Measurements from ENCODE around the gene GNG10. TPM values are rescaled to one million over a fixed set of nuclear protein-coding genes. Genes with fewer than 3 reads are reported as not detected.
"Not testable (repeated sequence)": the region's sequence is repeated elsewhere in the genome, so short reads cannot be mapped to it uniquely, and the experiment has no call there.

The GNG10 gene
- 10 to 100 TPM; 17.2 to 24.7 TPM for total RNA-seq

DNA sequence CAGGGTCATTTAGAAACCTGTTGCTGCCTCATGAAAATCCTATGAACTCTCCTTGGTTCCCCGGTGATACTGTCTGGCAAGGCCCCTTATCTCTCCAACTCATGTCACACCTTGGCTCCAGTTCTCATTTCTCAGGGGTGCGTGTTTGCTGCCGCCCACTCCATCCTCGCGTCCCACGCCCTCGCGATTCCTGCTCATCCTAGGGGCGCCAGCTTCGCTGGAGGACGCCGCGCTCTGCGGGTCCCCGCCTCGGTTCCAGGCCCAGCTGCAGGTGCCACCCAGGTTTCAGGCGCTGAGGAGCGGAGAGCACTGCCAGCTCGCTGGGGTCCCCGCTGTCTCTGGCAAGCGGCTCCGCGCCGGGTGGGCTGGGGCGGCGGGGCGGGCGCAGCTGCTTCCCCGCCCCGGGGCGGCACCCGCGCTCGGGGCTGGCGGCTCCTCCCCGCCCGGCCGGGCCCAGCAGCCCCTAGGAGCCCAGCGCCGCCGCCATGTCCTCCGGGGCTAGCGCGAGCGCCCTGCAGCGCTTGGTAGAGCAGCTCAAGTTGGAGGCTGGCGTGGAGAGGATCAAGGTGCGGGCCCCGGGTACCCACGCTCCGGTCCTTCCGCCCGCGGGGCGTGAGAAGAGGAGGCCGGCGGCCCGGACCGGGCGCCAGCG lies at the start of gene GNG10:
Gene GNG10, plus strand, starts transcription at position 456 of the 652 bp plus-strand sequence. Its CDS starts 30 bp downstream, at position 486.
- peaks cover 6 to 10% of the 10 kb centered on the region in 2 donors for H3K36me3 Mint-ChIP-seq (ENCODE audit: insufficient read depth in 2 of 2)
- peak within 1 kb of the TSS; percentile 96 for H3K27ac Mint-ChIP-seq
- peak; percentile 81 for DNase-seq
- no peaks in the 10 kb centered on the region for H3K9me3 Mint-ChIP-seq
- H3K4me1 Mint-ChIP-seq (ENCODE audit: low read depth) = peaks cover 27% of the 10 kb centered on the region
- H3K27me3 Mint-ChIP-seq (ENCODE audit: low read depth) = peaks cover 5% of the 10 kb centered on the region
- H3K4me3 Mint-ChIP-seq = peak within 1 kb of the TSS; percentile 93 to 97
- ATAC-seq (replicated peaks in 1 of 2) = peak; percentile 92 to 96

DNA sequence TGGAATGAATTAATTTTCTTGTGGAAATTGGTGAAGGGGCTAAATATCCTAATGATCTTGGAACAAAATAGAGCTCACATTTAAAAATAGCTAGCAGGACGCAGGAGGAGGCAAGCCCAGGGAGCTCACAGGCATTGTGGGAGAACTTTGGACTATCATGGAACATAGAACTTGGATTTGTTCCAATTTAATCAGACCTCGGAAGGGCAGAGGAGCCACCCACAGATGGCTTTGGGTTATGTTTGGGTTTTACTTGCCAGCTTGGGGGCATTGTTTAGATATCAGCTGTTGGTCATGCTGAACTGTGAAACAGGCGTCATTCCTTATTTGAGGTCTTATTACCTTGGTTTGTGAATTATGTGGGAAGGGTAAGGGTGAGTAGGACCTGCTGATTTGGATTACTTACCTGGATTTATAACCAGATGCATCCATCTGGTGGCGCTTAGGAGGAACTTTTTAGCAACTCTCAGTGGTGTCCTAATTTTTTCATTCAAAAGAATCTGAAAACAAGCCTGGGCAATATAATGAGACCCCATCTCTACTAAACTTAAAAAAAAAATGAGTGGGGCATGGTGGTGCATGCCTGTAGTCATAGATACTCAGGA lies 47.9 kb upstream of the GNG10 start:
- Mint-ChIP-seq H3K4me3 (no peak overlapping the region), H3K27me3 (ENCODE audit: low read depth) (peaks cover 27% of the 10 kb centered on the region), H3K27ac (no peak overlapping the region), H3K36me3 (ENCODE audit: insufficient read depth in 2 of 2) (no peaks in the 10 kb centered on the region), H3K9me3 (no peaks in the 10 kb centered on the region), H3K4me1 (ENCODE audit: low read depth) (no peaks in the 10 kb centered on the region)
- ATAC-seq (replicated peaks in 1 of 2) = no peak
- DNase-seq = no peak

DNA sequence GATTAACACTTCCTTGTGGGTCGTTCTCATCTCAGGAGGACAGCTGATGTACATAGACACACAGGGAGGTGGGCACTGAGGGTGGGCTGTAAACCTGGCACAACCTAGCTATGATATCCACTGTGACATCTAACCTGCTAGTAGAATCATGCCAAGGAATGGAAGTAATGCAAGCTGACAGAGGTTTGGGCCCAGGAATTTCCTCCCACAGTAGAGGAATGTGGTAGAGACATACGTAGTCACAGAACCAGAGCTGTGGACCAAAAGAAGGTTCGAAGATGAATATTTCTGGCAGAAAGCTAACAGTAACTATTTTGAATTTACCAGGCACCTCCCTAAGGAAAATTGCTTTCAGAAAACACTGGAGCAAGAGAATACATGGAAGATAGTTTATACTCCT lies 45.5 kb upstream of the GNG10 start:
- ATAC-seq (replicated peaks in 1 of 2) (no peak), DNase-seq (no peak)
- H3K36me3 Mint-ChIP-seq (ENCODE audit: insufficient read depth in 2 of 2) = no peaks in the 10 kb centered on the region
- no peaks in the 10 kb centered on the region for H3K4me1 Mint-ChIP-seq (ENCODE audit: low read depth)
- no peak overlapping the region for H3K4me3 Mint-ChIP-seq
- H3K9me3 Mint-ChIP-seq = no peaks in the 10 kb centered on the region
- peaks cover 15% of the 10 kb centered on the region for H3K27me3 Mint-ChIP-seq (ENCODE audit: low read depth)
- H3K27ac Mint-ChIP-seq = no peak overlapping the region

DNA sequence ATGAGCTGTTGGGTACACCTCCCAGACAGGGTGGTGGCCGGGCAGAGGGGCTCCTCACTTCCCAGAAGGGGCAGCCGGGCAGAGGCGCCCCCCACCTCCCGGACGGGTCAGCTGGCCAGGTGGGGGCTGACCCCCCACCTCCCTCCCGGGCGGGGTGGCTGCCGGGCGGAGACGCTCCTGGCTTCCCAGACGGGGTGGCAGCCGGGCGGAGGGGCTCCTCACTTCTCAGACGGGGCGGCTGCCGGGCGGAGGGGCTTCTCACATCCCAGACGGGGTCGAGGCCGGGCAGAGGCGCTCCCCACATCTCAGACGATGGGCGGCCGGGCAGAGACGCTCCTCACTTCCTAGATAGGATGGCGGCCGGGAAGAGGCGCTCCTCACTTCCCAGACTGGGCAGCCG lies 44.1 kb upstream of the GNG10 start:
- H3K27me3 Mint-ChIP-seq (ENCODE audit: low read depth) = peaks cover 15% of the 10 kb centered on the region
- ATAC-seq (replicated peaks in 1 of 2); H3K4me3 Mint-ChIP-seq; H3K4me1 Mint-ChIP-seq (ENCODE audit: low read depth); H3K27ac Mint-ChIP-seq; DNase-seq; H3K36me3 Mint-ChIP-seq (ENCODE audit: insufficient read depth in 2 of 2); H3K9me3 Mint-ChIP-seq: not testable (repeated sequence)

DNA sequence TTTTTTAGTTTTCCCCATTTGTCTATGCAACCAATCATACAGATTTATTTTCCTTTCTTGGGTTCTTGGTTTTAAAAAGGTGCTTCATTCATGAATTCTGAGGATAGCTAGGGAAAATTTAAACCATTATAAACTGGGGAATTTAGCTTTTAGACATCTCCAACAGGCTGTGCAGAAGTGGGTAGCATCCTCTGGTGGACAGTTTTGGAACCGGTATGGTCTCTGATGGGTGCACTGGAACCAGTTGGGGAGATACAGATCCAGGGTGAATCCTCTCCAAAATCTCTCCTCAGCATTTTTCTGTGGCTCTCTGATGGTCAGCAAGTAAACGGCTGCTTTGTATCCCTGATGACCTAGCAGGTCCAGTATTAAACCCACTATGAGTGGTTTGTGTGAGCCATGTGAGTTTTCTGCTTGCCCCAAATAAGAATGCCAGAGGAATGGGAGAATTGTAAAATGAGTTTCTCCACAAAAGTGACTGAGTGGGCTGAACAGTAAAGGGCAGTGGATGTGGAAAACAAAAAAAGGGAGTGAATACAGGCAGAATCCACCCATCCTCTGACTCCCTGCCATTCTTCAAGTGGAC lies 39.4 kb upstream of the GNG10 start:
- ATAC-seq (replicated peaks in 1 of 2) (peak; percentile 56 to 77), DNase-seq (peak; percentile 21 to 23)
- Mint-ChIP-seq H3K27ac (no peak overlapping the region), H3K9me3 (no peaks in the 10 kb centered on the region), H3K36me3 (ENCODE audit: insufficient read depth in 2 of 2) (no peaks in the 10 kb centered on the region), H3K4me1 (ENCODE audit: low read depth) (no peaks in the 10 kb centered on the region), H3K4me3 (no peak overlapping the region), H3K27me3 (ENCODE audit: low read depth) (peaks cover 9% of the 10 kb centered on the region)

DNA sequence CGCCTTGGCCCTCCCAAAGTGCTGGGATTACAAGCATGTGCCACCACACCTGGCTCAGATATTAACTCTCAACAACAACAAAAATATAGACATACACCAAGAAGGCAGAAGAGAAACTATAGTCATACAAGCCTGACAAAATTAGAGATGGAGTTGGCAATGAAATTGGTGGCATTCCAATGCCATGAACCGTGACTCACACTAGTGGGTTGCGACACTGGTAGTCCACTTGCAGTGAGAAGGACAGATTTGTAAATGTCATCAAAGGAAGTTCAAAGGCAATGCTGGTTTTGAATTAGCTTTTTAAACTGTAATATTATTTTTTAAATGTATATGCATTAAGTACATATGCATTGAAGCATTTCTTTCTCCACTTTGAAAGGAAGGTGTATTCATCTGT lies 38.8 kb upstream of the GNG10 start:
- Mint-ChIP-seq H3K4me1 (ENCODE audit: low read depth) (no peaks in the 10 kb centered on the region), H3K36me3 (ENCODE audit: insufficient read depth in 2 of 2) (no peaks in the 10 kb centered on the region), H3K9me3 (no peaks in the 10 kb centered on the region), H3K27ac (no peak overlapping the region), H3K27me3 (ENCODE audit: low read depth) (peaks cover 9% of the 10 kb centered on the region), H3K4me3 (no peak overlapping the region)
- DNase-seq = no peak
- ATAC-seq (replicated peaks in 1 of 2) = no peak

DNA sequence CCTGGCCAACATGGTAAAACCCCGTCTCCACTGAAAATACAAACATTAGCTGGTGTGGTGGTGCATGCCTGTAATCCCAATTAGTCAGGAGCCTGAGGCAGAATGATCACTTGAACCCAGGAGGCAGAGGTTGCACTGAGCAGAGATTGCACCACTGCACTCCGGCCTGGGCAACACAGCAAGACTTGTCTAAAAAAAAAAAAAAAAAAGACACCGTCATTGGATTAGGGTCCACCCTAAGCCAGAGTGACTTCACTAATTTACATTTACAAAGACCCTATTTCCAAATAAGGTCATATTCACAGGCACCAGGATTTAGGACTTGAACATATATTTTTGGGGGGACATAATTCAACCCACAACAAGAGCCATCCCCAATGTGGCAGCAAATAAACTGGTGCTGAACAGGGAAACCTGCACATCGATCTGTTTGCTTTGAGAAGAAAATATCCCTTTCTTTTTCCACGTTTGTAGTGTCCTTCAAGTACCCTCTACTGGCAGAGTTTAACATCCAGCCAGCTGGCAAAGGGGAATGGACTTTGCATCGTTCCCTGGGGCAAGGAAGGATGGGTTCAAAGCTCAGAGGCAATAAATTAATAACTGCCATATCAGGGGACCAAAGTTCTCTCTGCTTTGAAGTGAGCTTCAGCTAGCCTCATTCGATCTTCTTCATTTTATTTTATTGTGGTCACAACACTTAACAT lies 34.0 kb upstream of the GNG10 start:
- Mint-ChIP-seq H3K27ac (no peak overlapping the region), H3K27me3 (ENCODE audit: low read depth) (peaks cover 9% of the 10 kb centered on the region), H3K9me3 (no peaks in the 10 kb centered on the region), H3K36me3 (ENCODE audit: insufficient read depth in 2 of 2) (no peaks in the 10 kb centered on the region), H3K4me1 (ENCODE audit: low read depth) (peaks cover 13% of the 10 kb centered on the region), H3K4me3 (no peak overlapping the region)
- ATAC-seq (replicated peaks in 1 of 2) (no peak), DNase-seq (no peak)

DNA sequence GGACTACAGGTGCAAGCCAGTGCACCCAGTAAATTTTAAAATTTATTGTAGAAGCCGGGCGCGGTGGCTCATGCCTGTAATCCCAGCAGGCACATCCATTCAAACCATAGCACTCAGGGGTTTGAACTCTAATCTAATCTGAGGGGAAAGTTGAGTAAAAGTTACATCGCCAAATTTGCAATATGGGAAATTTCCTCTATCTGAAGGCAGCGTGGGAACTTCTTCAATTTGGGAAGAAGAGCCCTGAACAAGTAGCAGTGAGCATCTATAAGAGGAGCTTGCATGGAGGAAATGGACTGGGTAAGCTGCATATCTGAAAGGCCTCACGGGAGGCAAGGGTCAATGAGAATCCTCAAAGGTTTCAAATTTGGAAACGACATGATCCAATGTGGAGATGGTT lies 33.0 kb upstream of the GNG10 start:
- ATAC-seq (replicated peaks in 1 of 2) = no peak
- no peak overlapping the region for H3K4me3 Mint-ChIP-seq
- H3K27ac Mint-ChIP-seq = no peak overlapping the region
- H3K9me3 Mint-ChIP-seq = no peaks in the 10 kb centered on the region
- H3K36me3 Mint-ChIP-seq (ENCODE audit: insufficient read depth in 2 of 2) = peaks cover 0 to 3% of the 10 kb centered on the region in 2 donors
- peaks cover under 1% of the 10 kb centered on the region for H3K27me3 Mint-ChIP-seq (ENCODE audit: low read depth)
- no peak for DNase-seq
- peaks cover 23% of the 10 kb centered on the region for H3K4me1 Mint-ChIP-seq (ENCODE audit: low read depth)

DNA sequence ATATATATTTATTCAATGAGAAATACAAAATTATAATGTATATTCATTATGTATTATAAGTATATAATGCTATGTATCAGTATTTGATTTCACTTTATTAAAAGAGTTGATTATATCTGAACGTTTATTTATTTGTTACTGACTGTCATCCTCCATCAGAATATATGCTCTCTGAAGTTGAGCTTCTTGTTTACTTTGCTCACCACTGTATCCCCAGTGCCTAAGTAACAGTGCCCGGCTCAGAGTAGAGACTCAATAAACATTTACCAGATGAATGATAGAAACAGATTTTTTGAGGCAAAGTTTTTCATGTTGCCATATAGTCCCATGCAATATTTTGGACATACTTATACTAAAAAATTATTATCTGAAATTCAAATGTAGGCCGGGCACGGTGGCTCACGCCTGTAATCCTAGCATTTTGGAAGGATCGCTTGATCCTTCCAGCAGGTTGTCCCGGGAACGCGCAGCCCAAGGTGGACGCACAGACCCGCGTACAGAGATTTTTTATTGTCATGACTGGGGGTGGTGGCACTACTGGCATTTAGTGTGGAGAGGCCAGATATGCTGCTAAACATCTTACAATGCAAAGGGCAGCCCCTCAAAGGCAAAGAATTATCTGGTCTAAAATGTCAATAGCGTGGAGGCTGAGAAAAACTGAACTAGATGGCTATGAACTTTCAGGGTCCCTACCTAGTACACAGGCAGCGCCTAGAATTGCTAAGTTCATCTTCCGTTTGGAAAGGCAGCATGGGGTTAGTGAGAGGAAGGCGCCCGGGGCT lies 31.0 kb upstream of the GNG10 start:
- H3K27me3 Mint-ChIP-seq (ENCODE audit: low read depth) = no peaks in the 10 kb centered on the region
- ATAC-seq (replicated peaks in 1 of 2) = peak; percentile 47 to 48
- peaks cover 1 to 5% of the 10 kb centered on the region in 2 donors for H3K36me3 Mint-ChIP-seq (ENCODE audit: insufficient read depth in 2 of 2)
- H3K4me3 Mint-ChIP-seq = peak overlapping the region; percentile 85 to 92
- peak overlapping the region; percentile 40 for H3K27ac Mint-ChIP-seq
- H3K9me3 Mint-ChIP-seq = no peaks in the 10 kb centered on the region
- peak in 1 of 2 donors; percentile 2 for DNase-seq
- H3K4me1 Mint-ChIP-seq (ENCODE audit: low read depth) = peaks cover 43% of the 10 kb centered on the region

DNA sequence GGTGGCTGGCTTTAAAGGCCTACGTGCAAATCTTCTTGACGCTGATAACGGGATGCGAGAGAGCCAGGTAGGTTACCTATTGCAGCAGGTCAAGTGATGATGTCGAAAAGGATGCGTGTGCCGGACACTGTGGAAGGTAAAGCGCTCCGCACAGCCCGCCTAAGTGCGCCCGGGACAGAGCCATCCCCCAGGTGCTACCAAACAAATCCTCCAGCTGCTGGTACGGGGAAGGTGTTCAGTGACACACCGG lies 30.5 kb upstream of the GNG10 start:
- H3K9me3 Mint-ChIP-seq = no peaks in the 10 kb centered on the region
- H3K27ac Mint-ChIP-seq = peak overlapping the region; percentile 40
- peaks cover 48% of the 10 kb centered on the region for H3K4me1 Mint-ChIP-seq (ENCODE audit: low read depth)
- peak overlapping the region; percentile 85 to 92 for H3K4me3 Mint-ChIP-seq
- no peak for DNase-seq
- ATAC-seq (replicated peaks in 1 of 2) = no peak
- H3K27me3 Mint-ChIP-seq (ENCODE audit: low read depth) = no peaks in the 10 kb centered on the region
- H3K36me3 Mint-ChIP-seq (ENCODE audit: insufficient read depth in 2 of 2) = peaks cover 1 to 5% of the 10 kb centered on the region in 2 donors

DNA sequence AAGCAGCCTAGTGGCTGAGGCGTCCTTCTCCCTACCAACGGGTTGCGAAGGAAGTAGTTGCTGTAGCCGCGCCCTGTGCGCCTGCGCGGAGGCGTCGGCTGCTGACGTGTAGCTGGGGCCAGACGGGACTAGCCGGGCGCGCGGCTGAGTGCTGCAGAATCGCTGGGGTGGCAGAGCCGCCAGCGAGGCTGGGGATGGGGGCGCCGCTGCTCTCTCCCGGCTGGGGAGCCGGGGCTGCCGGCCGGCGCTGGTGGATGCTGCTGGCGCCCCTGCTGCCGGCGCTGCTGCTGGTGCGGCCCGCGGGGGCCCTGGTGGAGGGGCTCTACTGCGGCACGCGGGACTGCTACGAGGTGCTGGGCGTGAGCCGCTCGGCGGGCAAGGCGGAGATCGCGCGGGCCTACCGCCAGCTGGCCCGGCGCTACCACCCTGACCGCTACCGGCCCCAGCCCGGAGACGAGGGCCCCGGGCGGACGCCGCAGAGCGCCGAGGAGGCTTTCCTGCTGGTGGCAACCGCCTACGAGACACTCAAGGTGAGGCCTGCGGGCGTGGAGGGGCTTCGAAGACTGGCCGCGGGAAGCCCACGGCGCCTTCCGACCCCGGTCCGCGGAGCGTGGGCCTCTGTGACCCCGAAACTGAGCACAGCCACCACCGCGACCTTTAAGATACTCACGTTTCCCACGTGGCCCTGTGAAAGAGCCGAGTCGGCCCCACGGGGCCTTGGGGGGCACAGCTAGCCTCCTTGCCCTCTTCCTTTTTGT lies 30.0 kb upstream of the GNG10 start, which contains the start of gene DNAJC25:
Gene DNAJC25, plus strand, starts transcription at position 121 of the 758 bp plus-strand sequence. Its CDS starts 74 bp downstream, at position 195.
- Mint-ChIP-seq H3K4me1 (ENCODE audit: low read depth) (peaks cover 52% of the 10 kb centered on the region), H3K27ac (peak within 1 kb of the TSS; percentile 85)

DNA sequence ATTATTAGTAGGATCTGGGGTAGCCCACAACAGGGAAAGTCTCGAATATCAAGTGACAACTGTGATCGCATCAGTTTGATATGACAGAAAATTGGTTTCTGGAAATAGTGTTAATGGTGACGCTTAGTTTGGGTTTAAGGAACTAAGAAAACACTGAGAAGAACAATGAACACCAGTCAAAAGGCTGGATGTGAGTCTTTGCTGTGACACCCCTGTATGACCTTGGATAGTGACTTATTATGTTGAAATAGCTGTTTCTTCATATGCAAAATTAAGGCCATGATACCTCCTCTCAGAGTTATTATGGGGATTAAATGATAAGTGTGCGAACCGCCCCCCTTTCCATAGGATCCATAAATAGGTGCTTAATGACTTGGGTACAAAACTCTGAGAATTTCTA lies 29.3 kb upstream of the GNG10 start:
- Mint-ChIP-seq H3K4me3 (peak overlapping the region; percentile 85 to 92), H3K27me3 (ENCODE audit: low read depth) (no peaks in the 10 kb centered on the region), H3K27ac (peak overlapping the region; percentile 85), H3K4me1 (ENCODE audit: low read depth) (peaks cover 52% of the 10 kb centered on the region), H3K36me3 (ENCODE audit: insufficient read depth in 2 of 2) (peaks cover 1 to 5% of the 10 kb centered on the region in 2 donors), H3K9me3 (no peaks in the 10 kb centered on the region)
- no peak for DNase-seq
- ATAC-seq (replicated peaks in 1 of 2) = no peak

More for the DNA sequence above, 30.0 kb upstream of the GNG10 start, which contains the start of gene DNAJC25:
- no peaks in the 10 kb centered on the region for H3K27me3 Mint-ChIP-seq (ENCODE audit: low read depth)
- H3K9me3 Mint-ChIP-seq = no peaks in the 10 kb centered on the region
- peaks cover 1 to 5% of the 10 kb centered on the region in 2 donors for H3K36me3 Mint-ChIP-seq (ENCODE audit: insufficient read depth in 2 of 2)
- ATAC-seq (replicated peaks in 1 of 2) = peak; percentile 97 to 98
- peak; percentile 96 to 97 for DNase-seq
- peak within 1 kb of the TSS; percentile 85 to 92 for H3K4me3 Mint-ChIP-seq
